NCI-H510A (cell line): ENCODE results near the gene PYY.
A peak's percentile ranks its signal among the peaks of the same experiment; 100 is the strongest.

Experiments used
- DNase-seq: peaks from one replicate; lab custom pipeline; 2025; lab: John Stamatoyannopoulos, UW

Gene PYY

GRCh38 chr17:43914451-43914850, 39.3 kb downstream of the PYY start:
- no peak for DNase-seq

- DNase-seq: no peak
Observed at GRCh38 chr17:43913584-43913983, 40.2 kb downstream of the PYY start.

- no peak for DNase-seq
Observed at GRCh38 chr17:43912635-43913304, 41.0 kb downstream of the PYY start.

GRCh38 chr17:43911904-43912303, 41.8 kb downstream of the PYY start:
- no peak for DNase-seq

- DNase-seq: no peak
Observed at GRCh38 chr17:43909537-43910231, 44.1 kb downstream of the PYY start.

GRCh38 chr17:43907998-43908721, 45.6 kb downstream of the PYY start:
- peak; percentile 44 for DNase-seq

GRCh38 chr17:43907425-43907981, 46.2 kb downstream of the PYY start, which contains the start of gene MPP2:
Gene MPP2 (minus strand): TSS chr17:43907536. CDS start chr17:43904460, 3,076 bp downstream.
- DNase-seq: peak; percentile 61

GRCh38 chr17:43906951-43907424, 46.8 kb downstream of the PYY start:
- no peak for DNase-seq

- peak; percentile 61 for DNase-seq
Observed at GRCh38 chr17:43905985-43906852, 47.5 kb downstream of the PYY start.

- DNase-seq: no peak
Observed at GRCh38 chr17:43905400-43905984, 48.2 kb downstream of the PYY start.
